Fibroblast of peridontal ligament (primary cell): Measurements from ENCODE around the gene EFCC1.

Experiments
- DNase-seq: peaks from one replicate; pipeline ENCODE4 v3.0.0-alpha.2; 2010; ENCODE audit errors: extremely low read depth

Gene EFCC1, protein sequence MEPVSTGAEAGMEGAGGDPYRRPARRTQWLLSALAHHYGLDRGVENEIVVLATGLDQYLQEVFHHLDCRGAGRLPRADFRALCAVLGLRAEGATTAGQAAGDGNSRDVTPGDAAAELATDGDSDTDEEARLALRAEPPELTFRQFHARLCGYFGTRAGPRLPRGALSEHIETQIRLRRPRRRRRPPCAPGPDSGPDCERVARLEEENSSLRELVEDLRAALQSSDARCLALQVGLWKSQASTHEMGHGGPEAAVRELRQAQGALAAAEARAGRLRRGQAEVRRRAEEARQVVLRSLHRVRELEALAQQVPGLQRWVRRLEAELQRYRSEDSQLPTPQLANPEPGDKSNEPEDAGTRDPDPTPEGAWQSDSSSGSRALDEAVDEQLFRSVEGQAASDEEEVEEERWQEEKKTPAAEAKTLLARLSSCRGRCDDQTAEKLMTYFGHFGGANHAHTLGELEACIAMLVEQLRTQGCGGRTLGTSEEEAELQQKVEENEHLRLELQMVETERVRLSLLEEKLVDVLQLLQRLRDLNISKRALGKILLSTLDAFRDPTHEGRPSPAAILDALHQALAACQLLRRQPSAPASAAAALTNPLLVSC

GRCh38 chr3:129001101-129001805 is at the start of gene EFCC1:
Gene EFCC1 (plus strand): TSS chr3:129001304. CDS start chr3:129001629, 325 bp downstream.
- no peak for DNase-seq

DNA sequence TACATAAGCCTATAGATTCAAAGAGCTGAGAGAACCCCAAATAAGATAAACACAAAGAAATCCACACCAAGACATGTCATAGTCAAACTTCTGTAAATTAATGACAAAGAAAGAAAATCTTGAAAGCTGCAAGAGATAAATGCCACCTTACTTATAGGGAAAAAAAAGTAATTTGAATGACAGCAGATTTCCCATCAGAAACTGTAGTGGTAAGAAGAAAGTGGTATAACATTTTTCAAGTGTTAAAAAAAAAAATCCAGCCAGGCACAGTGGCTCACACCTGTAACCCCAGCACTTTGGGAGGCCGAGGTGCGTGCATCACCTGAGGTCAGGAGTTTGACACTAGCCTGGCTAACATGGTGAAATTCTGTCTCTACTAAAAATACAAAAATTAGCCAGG is 44.7 kb upstream of the EFCC1 start:
- no peak for DNase-seq

DNA sequence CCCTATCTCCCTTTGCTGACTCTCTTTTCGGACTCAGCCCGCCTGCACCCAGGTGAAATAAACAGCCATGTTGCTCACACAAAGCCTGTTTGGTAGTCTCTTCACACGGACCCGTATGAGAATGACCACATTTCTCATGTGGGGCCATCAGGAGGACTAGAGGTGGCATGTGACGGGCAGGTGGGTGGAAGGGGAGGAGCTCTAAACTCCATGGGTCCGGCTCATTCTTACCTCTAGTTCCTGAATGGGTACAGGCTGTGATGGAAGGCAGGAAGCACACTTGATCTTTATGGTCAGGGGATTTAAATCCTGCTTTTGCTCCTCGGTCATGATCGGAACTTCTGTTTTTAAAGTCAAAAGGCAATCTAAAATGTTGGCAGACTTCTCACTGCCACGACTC is 35.8 kb upstream of the EFCC1 start:
- DNase-seq: no peak

DNA sequence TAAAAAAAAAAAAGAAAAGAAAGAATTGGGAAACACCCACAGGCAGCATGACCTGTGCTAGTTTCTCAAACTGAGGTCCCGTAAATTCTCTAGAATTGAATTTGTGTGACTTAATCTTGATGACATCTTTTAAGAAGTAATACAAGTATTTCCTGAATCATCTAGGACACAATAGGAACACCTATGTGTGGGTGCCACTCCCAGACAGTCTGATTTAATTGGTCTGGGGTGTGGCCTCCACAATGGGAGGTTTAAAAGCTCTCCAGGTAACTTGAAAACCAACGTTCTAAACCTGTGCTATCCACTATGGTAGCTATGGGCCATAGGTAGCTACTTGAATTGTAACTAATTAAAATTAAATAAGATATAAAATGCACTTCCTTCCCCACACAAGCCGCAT is 35.3 kb upstream of the EFCC1 start:
- no peak for DNase-seq

DNA sequence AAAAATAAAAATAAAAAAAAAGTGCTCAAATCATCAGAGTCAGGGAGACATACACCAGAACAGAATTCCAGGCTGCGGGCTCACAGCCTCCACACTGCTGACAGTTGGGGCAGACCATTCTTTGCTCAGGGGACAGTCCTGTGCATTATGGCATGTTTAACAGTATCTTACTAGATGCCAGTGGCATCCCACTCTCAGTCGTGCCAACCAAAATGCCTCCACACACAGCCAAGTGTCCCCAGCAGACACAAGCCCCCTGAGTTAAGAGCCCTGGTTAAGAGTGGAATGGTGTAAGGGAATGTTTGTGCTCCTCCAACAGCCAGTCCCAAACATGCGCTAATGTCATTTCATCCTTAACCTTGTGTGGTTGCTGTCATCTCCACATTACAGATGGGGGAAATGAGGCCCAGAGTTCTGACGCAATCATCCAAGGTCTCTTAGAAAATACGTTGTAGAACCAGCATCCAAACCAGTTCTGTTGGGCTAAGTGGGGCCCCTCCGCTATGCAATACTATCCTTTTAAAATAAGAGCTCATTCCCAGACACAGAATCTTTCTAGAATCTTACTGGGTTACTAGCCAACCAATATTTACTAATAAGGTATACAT is 33.3 kb upstream of the EFCC1 start:
- no peak for DNase-seq

DNA sequence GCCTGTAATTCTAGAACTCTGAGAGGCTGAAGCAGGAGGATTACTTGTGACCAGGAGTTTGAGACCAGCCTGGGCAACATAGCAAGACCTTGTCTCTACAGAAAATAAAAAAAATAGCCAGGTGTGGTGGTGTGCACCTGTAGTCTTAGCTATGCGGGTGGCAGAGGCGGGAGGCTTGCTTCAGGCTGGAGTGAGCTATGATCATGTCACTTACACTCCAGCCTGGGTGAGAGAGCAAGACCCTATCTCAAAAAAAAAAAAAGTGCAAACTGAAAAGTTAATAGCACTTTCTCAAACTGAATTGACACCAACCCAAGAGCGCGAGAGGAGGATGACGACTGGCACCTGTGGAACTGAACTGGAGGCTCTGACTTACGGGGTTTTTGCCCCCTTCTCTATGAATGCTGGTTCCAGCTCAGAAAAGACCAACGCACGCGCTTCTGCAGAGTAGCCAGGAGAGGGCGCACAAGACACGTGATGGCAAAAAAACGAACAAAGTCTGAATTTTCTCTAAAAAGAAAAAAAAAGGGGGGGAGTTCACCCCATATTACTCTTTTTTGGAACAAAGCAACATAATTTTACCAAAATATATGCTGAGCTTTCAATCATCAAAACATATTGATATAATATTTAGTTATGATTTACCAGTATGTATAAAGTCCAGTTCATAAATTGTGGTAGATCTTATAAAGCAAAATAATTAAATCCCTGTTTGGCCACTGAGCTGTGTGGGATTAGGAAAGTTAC is 30.9 kb upstream of the EFCC1 start:
- DNase-seq: peak; percentile 59

DNA sequence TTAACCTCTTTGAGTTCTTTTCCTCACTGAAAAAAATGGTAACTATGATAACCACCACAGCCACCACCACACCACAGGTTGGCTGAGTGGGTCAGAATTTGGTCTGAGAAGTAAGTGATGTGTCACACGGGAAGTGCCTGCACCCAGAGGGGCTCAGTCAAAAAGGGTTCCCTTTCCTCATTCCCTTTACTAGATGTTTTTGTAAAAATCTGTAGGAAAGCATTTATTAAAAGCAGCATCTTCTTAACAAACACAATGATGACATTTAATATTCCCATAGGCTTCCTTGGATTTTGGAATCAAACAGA is 30.4 kb upstream of the EFCC1 start:
- DNase-seq: no peak

DNA sequence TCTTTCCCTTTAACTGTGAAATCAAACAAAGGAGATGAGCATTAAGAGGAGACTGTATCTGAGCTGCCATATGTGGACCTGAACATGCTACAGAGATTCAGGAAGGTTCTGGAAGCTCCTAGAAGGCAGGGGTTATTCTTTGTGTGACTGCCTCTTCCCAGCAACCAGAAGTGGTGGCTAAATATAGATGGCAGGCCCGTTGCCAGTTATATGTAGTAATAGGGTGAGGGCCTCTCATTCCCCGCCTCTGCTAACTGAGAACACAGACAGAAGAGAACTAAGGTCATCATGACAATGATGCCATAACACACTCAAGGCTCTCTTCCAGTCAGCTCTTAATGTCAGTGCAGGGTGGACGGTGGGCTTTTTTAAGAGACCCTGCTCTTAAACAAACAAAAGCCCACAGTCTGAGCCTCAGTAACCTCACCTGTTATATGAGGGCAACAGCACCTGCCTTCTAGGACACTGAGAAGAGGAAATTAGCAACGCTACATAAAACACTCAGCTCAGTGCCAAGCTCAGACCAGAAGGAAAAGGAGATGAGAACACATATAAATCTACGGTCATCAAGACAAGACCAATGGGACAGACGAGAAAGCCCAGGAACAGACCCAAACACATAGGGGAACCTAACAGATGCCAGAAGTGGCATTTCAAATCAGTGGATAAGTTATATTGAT is 29.5 kb upstream of the EFCC1 start:
- DNase-seq: peak; percentile 57

DNA sequence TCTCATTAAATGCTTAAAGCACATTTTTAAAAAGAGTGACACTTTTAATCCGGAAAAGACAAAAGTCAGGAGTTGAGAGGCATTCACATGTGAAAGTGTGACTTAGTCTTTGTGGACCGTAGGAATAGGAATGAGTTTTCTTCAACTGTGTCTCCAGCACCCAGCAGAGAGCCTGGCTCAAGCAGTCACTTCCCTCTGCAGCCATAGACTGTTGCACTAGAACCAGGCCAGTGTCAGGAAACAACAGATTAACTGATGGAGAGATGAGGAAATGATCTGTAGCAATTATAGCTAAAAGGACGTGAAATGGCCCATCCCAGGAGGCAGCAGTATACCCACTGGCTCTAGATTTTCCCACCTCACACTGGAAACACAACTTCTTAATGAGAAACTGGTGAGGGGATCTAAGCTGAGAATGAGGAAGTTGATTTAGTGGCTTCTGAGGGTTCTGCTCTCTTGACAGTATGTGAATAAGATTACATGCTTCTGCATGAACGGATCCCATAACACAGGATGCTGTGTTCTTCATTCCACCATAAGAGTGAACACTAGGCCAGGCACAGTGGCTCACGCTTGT is 27.0 kb upstream of the EFCC1 start:
- DNase-seq: no peak

DNA sequence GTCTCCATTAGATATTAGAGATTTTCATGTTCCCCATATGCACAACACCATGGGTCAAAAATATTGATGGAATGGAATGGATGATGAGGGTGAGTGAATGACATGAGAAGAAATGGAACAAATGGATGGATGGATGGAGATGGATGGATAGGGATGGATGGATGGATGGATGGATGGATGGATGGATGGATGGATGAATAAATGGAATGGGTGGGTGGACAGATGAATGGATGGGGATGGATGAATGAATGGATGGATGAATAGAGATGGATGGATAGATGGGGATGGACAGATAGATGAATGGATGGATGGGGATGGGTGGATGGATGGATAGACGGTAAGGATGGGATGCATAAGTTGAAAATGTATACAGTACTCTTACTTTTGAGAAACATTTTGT is 25.8 kb upstream of the EFCC1 start:
- DNase-seq: no peak

DNA sequence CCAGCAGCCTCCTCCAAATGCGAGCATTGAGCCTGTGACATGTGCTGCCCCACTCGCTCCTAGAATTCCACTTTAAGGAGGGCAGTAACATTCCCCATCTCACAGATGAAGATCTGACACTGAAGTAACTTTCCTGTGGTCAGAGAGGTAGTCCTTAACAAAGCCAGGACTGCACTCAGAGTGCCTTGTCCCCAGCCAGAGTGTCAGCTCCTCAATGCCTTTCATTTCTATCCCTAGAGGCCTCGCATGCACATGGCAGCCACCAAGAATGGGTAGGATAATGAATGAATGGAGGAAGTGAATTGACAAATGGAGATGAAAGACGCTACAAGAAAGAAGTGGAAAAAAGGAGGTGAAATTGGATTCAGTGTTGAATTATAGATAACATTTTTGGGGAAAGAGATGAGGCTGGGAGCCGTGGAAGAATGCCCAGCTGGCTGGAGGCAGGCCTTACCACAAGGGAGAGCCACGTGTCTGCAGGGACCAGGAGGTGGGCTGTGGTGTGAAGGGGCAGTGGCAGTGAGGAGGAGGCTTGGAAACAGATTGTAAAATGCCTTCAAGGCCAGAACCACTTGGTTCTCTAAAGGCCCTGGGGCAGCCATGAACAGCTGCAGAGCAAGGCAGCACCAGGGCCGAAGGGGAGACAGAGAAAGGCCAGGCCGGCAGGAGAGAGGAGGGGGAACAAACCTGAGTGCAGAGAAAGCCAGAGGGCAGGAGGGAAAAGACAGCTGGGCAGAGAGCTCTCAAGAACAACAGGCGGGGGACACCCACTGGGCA is 17.6 kb upstream of the EFCC1 start:
- DNase-seq: no peak

DNA sequence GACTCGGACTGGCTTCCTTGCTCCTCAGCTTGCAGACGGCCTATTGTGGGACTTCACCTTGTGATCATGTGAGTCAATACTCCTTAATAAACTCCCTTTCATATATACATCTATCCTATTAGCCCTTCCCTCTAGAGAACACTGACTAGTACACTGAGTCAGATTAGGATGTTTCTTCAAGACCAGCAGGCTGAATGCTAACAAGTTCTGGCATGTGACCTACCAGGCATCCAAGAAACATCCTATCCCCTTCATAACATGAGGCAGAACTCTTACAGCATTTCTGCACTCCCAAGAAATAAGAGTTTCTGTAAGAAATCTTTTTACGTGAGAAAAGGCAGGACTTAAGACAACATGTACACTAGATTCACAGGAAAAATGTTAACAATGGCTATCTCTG is 16.5 kb upstream of the EFCC1 start:
- DNase-seq: peak; percentile 44

GRCh38 chr3:128987302-128988100 is 13.6 kb upstream of the EFCC1 start:
- no peak for DNase-seq

- DNase-seq: no peak
These were observed 12.8 kb upstream of the EFCC1 start for GRCh38 chr3:128988286-128988685.

DNA sequence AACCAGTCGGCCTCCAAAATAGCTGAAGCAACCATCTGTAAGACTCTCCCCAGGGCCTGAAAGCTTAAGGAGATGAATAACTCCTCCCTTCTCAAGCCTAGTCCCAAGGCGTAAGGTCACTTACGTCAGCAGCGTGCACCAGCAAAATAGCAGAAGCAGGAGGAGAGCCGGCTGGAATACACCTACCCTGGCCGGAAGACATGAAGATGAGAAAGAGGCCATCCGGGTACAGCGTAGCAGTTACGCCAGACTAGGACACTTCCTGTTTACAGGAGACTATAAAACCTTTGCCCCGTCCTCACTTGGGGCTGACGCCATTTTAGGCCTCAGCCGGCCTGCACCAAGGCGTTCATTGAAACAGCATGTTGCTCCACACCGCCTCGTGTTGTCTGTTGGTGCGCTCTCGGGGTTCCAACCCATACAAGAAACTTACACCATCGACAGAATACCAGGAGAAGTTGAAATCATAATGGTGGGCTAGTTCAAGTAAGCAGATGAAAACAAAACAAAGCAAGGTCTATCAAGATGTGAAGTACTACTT is 9.7 kb upstream of the EFCC1 start:
- no peak for DNase-seq

- no peak for DNase-seq
These were observed 8.1 kb upstream of the EFCC1 start for GRCh38 chr3:128992926-128993460.

DNA sequence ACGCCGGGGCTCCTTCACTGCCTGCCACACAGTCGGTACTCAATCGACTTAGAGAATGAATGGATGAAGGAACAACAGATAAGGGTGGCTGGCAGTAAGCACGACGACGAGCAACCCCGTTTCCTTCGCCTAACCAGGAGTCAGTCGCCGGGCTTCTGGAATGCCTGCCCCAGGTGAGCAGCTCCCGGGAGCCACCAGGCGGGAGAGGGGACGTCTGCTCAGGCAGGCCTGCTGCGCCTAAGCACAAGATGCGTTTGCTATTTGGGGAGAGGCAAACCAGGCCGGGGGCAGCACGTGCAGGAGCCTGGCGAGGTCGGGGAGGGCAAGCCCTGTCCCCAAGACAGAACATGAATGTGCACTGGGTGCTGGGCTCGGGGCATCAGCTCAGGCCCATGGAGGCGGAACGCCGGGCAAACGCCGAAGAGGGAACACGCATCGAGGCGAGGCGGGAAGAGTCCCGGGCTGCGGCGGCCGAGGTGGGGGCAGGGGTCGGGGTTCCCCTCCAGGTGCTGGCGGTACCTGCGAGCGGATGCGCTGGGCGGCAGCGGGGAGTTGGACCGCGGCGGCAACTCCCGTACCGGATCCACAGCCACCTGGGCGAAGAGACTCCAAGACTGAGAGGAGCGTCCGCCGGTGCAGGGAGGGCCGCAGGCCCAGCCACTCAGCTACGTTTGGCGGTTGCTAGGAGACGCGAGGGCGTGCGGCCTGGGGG is 7.5 kb upstream of the EFCC1 start, which contains the start of gene CFAP92:
Gene CFAP92 (minus strand): TSS at position 616 of the 712 bp plus-strand sequence. CDS start 772 bp downstream, outside the sequence.
- DNase-seq: peak; percentile 35

DNA sequence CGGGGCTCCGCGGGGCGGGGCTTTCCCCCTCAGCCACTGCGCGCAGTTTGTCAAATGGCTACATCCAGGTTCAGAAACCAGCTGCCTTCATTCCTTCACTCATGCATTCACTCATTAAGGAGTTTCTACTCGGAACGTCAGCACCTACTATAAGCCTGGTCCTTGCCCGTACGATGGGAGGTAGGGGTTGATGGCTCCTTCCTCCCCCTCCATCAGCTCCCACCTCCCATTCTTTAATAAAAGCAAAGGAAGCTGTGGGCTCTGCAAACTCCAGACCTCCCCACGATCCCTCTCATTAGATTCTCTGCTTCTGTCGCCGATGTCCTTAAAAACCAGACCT is 7.0 kb upstream of the EFCC1 start:
- DNase-seq: no peak
